ENCODE measurements around the gene NETO2. TPM values are rescaled to one million over a fixed set of nuclear protein-coding genes. Genes with fewer than 3 reads are reported as not detected.

NETO2 gene
- total and polyA plus RNA-seq, 9 of the 15 experiments (the other 6 are each of a cell fraction or from before 2014, with no cell fraction given), result 4.1 to 37.0 (median 22.2) TPM

- TF ChIP-seq ZBTB40 (IDR thresholded peaks at IDR 0.05), result no peak
- TF ChIP-seq ZBTB40 (CRISPR knock-in tag; IDR thresholded peaks at IDR 0.05), result no peak
- peak; percentile 28; the same call in 1 of the 2 replicates for TF ChIP-seq MAX (CRISPR knock-in tag; IDR thresholded peaks at IDR 0.05)
- TF ChIP-seq, protein P1, sequence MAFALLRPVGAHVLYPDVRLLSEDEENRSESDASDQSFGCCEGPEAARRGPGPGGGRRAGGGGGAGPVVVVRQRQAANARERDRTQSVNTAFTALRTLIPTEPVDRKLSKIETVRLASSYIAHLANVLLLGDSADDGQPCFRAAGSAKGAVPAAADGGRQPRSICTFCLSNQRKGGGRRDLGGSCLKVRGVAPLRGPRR (CRISPR knock-in tag; IDR thresholded peaks at IDR 0.05), result no peak
- TF ChIP-seq CC2D1A (IDR thresholded peaks at IDR 0.05), result no peak
- no peak for TF ChIP-seq NFE2L1 (tag; IDR thresholded peaks at IDR 0.05; ENCODE audit: borderline replicate concordance, low read depth)
- TF ChIP-seq ZBTB34 (CRISPR knock-in tag; IDR thresholded peaks at IDR 0.05), result no peak
- TF ChIP-seq EP300 (IDR thresholded peaks at IDR 0.05; ENCODE audit: low read length), result no peak
- TF ChIP-seq HCFC1 (IDR thresholded peaks at IDR 0.05; ENCODE audit: low read depth, low read length), result peak; percentile 40; the same call in 1 of the 2 replicates
- TF ChIP-seq HDAC2 (IDR thresholded peaks at IDR 0.05), result no peak
- TF ChIP-seq, protein P2, sequence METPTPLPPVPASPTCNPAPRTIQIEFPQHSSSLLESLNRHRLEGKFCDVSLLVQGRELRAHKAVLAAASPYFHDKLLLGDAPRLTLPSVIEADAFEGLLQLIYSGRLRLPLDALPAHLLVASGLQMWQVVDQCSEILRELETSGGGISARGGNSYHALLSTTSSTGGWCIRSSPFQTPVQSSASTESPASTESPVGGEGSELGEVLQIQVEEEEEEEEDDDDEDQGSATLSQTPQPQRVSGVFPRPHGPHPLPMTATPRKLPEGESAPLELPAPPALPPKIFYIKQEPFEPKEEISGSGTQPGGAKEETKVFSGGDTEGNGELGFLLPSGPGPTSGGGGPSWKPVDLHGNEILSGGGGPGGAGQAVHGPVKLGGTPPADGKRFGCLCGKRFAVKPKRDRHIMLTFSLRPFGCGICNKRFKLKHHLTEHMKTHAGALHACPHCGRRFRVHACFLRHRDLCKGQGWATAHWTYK (CRISPR knock-in tag; IDR thresholded peaks at IDR 0.05), result 0 out of 2 replicates have a peak, but pooled peaks have one; percentile 9
Observed at GRCh38 chr16:47142821-47143676, 696 bp downstream of the NETO2 start (continued).
